Keratinocyte (primary cell): ENCODE results near the gene RASEF. TPM values are rescaled to one million over a fixed set of nuclear protein-coding genes. Genes with fewer than 3 reads are reported as not detected.
A peak's percentile ranks its signal among the peaks of the same experiment; 100 is the strongest.

Experiments
- DNase-seq: peaks from one replicate; pipeline ENCODE4 v3.0.0-alpha.2; 2011; ENCODE audit warnings: low read depth, missing footprints, low spot score
- FAIRE-seq: peaks from 2 replicates; lab custom pipeline; 2011; peaks lifted over from hg19 to GRCh38; lab: Jason Lieb, UNC
- H2AFZ ChIP-seq: 2 replicates; pipeline ENCODE4 v1.6.0; 2012; ENCODE audit warnings: low read length, control low read depth, inconsistent platforms; ENCODE audit not compliant: control insufficient read depth
- H3K27ac ChIP-seq: 2 replicates; pipeline ENCODE4 v1.5.1; 2011; ENCODE audit warnings: low read length; ENCODE audit not compliant: control insufficient read depth, insufficient read depth
- H3K27me3 ChIP-seq: 3 replicates; pipeline ENCODE4 v1.6.0; 2011; ENCODE audit warnings: low read length; ENCODE audit not compliant: control insufficient read depth, insufficient read depth; ENCODE audit errors: extremely low read depth
- H3K36me3 ChIP-seq, 2 experiments: 2 replicates in 1 of 2; 3 replicates in 1 of 2; pipeline ENCODE4 v1.5.1; 2011; ENCODE audit warnings: low read length in 2 of 2, mild to moderate bottlenecking in 1 of 2; ENCODE audit not compliant: control insufficient read depth in 2 of 2, insufficient read depth in 2 of 2; ENCODE audit errors: extremely low read depth in 1 of 2
- H3K4me1 ChIP-seq: 3 replicates; pipeline ENCODE4 v1.5.1; 2011; ENCODE audit warnings: low read length; ENCODE audit not compliant: control insufficient read depth, insufficient read depth; ENCODE audit errors: extremely low read depth
- H3K4me2 ChIP-seq: 3 replicates; pipeline ENCODE4 v1.6.0; 2011; ENCODE audit warnings: low read depth, low read length; ENCODE audit not compliant: control insufficient read depth, insufficient read depth; ENCODE audit errors: extremely low read depth
- H3K4me3 ChIP-seq, 3 experiments: fragments of 200-600 bp in 1 of 3; sonication (generic) in 1 of 3; 2 replicates in 2 of 3; 3 replicates in 1 of 3; pipeline ENCODE4 v1.5.1; 2011 to 2016; ENCODE audit warnings: low read length in 3 of 3, mild to moderate bottlenecking in 3 of 3, control low read depth in 2 of 3, inconsistent platforms in 1 of 3, low read depth in 1 of 3, mixed read lengths in 1 of 3, mixed run types in 1 of 3, moderate library complexity in 1 of 3; ENCODE audit not compliant: control insufficient read depth in 2 of 3, insufficient read depth in 2 of 3; ENCODE audit errors: extremely low read depth in 1 of 3
- H3K79me2 ChIP-seq: 2 replicates; pipeline ENCODE4 v1.6.0; 2012; ENCODE audit warnings: low read length; ENCODE audit not compliant: control insufficient read depth, insufficient read depth
- H3K9ac ChIP-seq: 3 replicates; pipeline ENCODE4 v1.6.0; 2011; ENCODE audit warnings: low read length; ENCODE audit not compliant: control insufficient read depth, insufficient read depth; ENCODE audit errors: extremely low read depth
- H3K9me1 ChIP-seq: 3 replicates; pipeline ENCODE4 v1.6.0; 2011; ENCODE audit warnings: low read length; ENCODE audit not compliant: control insufficient read depth, insufficient read depth; ENCODE audit errors: extremely low read depth
- H3K9me3 ChIP-seq: 2 replicates; pipeline ENCODE4 v1.5.1; 2012; ENCODE audit warnings: low read depth, low read length; ENCODE audit not compliant: control insufficient read depth
- H4K20me1 ChIP-seq: 3 replicates; pipeline ENCODE4 v1.6.0; 2011; ENCODE audit warnings: low read length; ENCODE audit not compliant: control insufficient read depth, insufficient read depth; ENCODE audit errors: extremely low read depth
- CTCF ChIP-seq, 3 experiments: IDR thresholded peaks in 1 of 3; conservative IDR thresholded peaks in 1 of 3; optimal IDR thresholded peaks in 1 of 3; 2 replicates in 2 of 3; 3 replicates in 1 of 3; pipeline versions ENCODE3 to v1.5.1; 2011; ENCODE audit warnings: low read length in 3 of 3, mild to moderate bottlenecking in 3 of 3, moderate library complexity in 2 of 3, control low read depth in 1 of 3, inconsistent platforms in 1 of 3; ENCODE audit not compliant: insufficient read depth in 2 of 3; ENCODE audit errors: extremely low read depth in 1 of 3
- EZH2 ChIP-seq: IDR thresholded peaks from one replicate; pipeline ENCODE4 v1.6.1; 2012; ENCODE audit warnings: inconsistent platforms, mild to moderate bottlenecking, low read length, moderate library complexity
- dilution Hi-C: fragments of 300-500 bp; cut with MboI; formaldehyde crosslinking; loops from one replicate; pipeline ENCODE4 v1.7.0; 2020; ENCODE audit warnings: low sequenced_read_pairs; ENCODE audit not compliant: extremely low pct_ligation_motif_present
- polyA plus RNA-seq, 5 experiments: library from polyadenylated mRNA; depleted of rRNA in 3 of 5; stranded (reverse) in 3 of 5; stranded (forward) in 1 of 5; unstranded in 1 of 5; fragments of >200 nt; gene quantifications; 1 replicate in 1 of 5; 2 replicates in 3 of 5; 3 replicates in 1 of 5; pipeline versions ENCODE4 v1.2.1 to v1.2.3, GENCODE V29; 2011 to 2012; ENCODE audit warnings: missing spikeins in 2 of 5, low read depth in 1 of 5, low replicate concordance in 1 of 5

RASEF gene
- polyA plus RNA-seq, 1 donor (not counting 4 experiments of a cell fraction or from before 2014, with no cell fraction given) = 0.28 TPM

GRCh38 chr9:83035143-83035542 is 27.8 kb downstream of the RASEF start:
- Histone ChIP-seq H3K9ac (no peak overlapping the region), H3K27ac (no peak overlapping the region), H3K9me1 (no peaks in the 10 kb centered on the region), H3K27me3 (no peaks in the 10 kb centered on the region), H2AFZ (no peak overlapping the region), H3K4me3 (no peak overlapping the region), H3K36me3 (no peaks in the 10 kb centered on the region), H3K9me3 (no peaks in the 10 kb centered on the region), H3K4me2 (no peak overlapping the region), H4K20me1 (no peaks in the 10 kb centered on the region), H3K4me1 (peaks cover 8% of the 10 kb centered on the region), H3K79me2 (no peaks in the 10 kb centered on the region)
- dilution Hi-C loops = no loop called here
- TF ChIP-seq CTCF (optimal IDR thresholded peaks at IDR 0.05 in 1 of 3, IDR thresholded peaks at IDR 0.05 in 1 of 3, conservative IDR thresholded peaks at IDR 0.05 in 1 of 3; ENCODE audit: extremely low read depth in 1 of 3, insufficient read depth in 2 of 3, low read length in 3 of 3) (no peak), EZH2 (no peak)
- FAIRE-seq (no peak), DNase-seq (no peak)

GRCh38 chr9:83034587-83034986 is 28.4 kb downstream of the RASEF start:
- no peaks in the 10 kb centered on the region for H3K36me3 ChIP-seq
- no peak overlapping the region for H3K9ac ChIP-seq
- H3K4me2 ChIP-seq = peak overlapping the region; percentile 13
- no peak overlapping the region for H2AFZ ChIP-seq
- dilution Hi-C loops = no loop called here
- H3K27me3 ChIP-seq = no peaks in the 10 kb centered on the region
- H3K4me1 ChIP-seq = peaks cover 12% of the 10 kb centered on the region
- H3K9me3 ChIP-seq = no peaks in the 10 kb centered on the region
- peak in 2 of 3 experiments; percentile 23 to 57 for TF ChIP-seq CTCF (optimal IDR thresholded peaks at IDR 0.05 in 1 of 3, IDR thresholded peaks at IDR 0.05 in 1 of 3, conservative IDR thresholded peaks at IDR 0.05 in 1 of 3; ENCODE audit: extremely low read depth in 1 of 3, insufficient read depth in 2 of 3, low read length in 3 of 3)
- no peak for TF ChIP-seq EZH2
- DNase-seq = peak; percentile 56
- no peaks in the 10 kb centered on the region for H4K20me1 ChIP-seq
- H3K9me1 ChIP-seq = no peaks in the 10 kb centered on the region
- H3K79me2 ChIP-seq = no peaks in the 10 kb centered on the region
- FAIRE-seq = peak; percentile 59
- no peak overlapping the region for H3K4me3 ChIP-seq
- H3K27ac ChIP-seq = no peak overlapping the region
